Measurements from ENCODE around the gene DALRD3. TPM values are rescaled to one million over a fixed set of nuclear protein-coding genes. Genes with fewer than 3 reads are reported as not detected.

DALRD3 gene
- total RNA-seq, 1 donor from 2014 or later = 55.2 TPM

DNA sequence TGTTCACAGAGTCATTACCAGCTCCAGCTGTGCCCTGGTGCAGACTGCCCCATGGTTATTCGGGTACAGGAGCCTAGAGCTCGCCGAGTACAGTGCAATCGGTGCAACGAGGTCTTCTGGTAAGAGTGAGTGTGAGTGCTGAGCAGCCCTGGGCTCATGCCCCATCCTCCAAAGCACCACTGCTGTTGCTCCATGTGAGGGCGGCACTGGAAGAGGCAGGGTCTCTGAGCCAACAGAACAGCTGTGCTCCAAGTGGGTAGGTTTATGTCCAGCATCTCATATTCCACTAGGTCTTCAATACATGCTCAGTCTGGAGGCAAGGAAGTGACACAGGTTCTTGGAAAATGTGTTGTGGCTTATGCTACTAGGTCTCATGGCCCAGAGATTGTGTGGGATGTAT, 47.8 kb downstream of the DALRD3 start:
- no peaks in the 10 kb centered on the region for H3K27me3 ChIP-seq (ENCODE audit: control insufficient read depth, insufficient read depth, low read length)
- H3K4me3 ChIP-seq (ENCODE audit: low read depth, low read length) = no peak overlapping the region
- H3K36me3 ChIP-seq (ENCODE audit: control insufficient read depth, insufficient read depth, low read length) = peaks cover 7% of the 10 kb centered on the region
- TF ChIP-seq, protein P1, sequence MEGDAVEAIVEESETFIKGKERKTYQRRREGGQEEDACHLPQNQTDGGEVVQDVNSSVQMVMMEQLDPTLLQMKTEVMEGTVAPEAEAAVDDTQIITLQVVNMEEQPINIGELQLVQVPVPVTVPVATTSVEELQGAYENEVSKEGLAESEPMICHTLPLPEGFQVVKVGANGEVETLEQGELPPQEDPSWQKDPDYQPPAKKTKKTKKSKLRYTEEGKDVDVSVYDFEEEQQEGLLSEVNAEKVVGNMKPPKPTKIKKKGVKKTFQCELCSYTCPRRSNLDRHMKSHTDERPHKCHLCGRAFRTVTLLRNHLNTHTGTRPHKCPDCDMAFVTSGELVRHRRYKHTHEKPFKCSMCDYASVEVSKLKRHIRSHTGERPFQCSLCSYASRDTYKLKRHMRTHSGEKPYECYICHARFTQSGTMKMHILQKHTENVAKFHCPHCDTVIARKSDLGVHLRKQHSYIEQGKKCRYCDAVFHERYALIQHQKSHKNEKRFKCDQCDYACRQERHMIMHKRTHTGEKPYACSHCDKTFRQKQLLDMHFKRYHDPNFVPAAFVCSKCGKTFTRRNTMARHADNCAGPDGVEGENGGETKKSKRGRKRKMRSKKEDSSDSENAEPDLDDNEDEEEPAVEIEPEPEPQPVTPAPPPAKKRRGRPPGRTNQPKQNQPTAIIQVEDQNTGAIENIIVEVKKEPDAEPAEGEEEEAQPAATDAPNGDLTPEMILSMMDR (IDR thresholded peaks at IDR 0.05; ENCODE audit: insufficient read depth, low read length, poor library complexity, severe bottlenecking) = no peak
- no peak for DNase-seq (ENCODE audit: low read depth)

DNA sequence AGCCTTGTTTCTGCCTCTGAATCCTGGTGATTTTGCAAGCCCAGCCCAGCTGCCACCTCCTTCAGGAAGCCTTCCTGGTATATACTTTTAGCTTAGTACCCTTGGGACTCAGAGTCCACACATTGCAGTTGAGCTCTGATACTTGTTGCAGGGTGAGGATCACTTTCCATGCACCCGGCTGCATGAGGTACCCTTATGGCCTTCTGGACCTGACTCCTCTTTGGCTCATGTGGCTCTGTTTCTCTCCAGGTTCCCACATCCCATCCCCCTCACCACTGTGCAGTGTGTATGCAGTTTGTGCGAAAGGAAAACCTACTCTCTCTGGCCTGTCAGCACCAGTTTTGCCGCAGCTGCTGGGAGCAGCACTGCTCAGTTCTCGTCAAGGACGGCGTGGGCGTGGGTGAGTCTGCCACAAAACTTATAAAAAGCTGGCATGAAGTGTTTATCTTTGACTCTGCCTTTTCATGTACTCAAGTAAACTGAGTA, 51.5 kb downstream of the DALRD3 start:
- H3K36me3 ChIP-seq (ENCODE audit: control insufficient read depth, insufficient read depth, low read length) = peaks cover 4% of the 10 kb centered on the region
- no peak overlapping the region for H3K4me3 ChIP-seq (ENCODE audit: low read depth, low read length)
- no peak for DNase-seq (ENCODE audit: low read depth)
- TF ChIP-seq, protein P1 (IDR thresholded peaks at IDR 0.05; ENCODE audit: insufficient read depth, low read length, poor library complexity, severe bottlenecking) = no peak
- H3K27me3 ChIP-seq (ENCODE audit: control insufficient read depth, insufficient read depth, low read length) = no peaks in the 10 kb centered on the region

DNA sequence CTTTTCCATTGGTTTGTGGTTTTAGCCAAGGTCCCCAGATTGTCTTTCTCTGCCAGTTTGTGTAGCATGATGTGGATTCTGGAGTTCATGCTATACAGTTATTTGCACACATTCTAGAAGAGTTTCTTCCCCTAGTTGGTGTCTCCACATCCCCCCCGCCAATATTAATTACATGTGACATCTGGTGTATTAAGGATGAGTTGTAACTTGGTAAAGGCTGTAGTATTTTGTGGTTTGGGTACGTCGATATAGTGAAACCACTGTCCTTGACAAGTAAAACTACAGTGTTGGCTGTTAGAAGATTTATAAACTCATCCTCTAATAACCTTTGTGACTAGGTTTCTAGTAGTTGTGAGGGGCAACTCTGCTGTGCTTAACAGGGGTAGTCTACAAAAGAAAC, 52.0 kb downstream of the DALRD3 start:
- peaks cover 4% of the 10 kb centered on the region for H3K36me3 ChIP-seq (ENCODE audit: control insufficient read depth, insufficient read depth, low read length)
- TF ChIP-seq, protein P1 (IDR thresholded peaks at IDR 0.05; ENCODE audit: insufficient read depth, low read length, poor library complexity, severe bottlenecking) = no peak
- DNase-seq (ENCODE audit: low read depth) = no peak

More for the DNA sequence above, 52.0 kb downstream of the DALRD3 start:
- Histone ChIP-seq H3K4me3 (ENCODE audit: low read depth, low read length) (no peak overlapping the region), H3K27me3 (ENCODE audit: control insufficient read depth, insufficient read depth, low read length) (no peaks in the 10 kb centered on the region)

Other genes starting within 250 kb of the DALRD3 start
- 27.5 and 34.9 TPM in 2 replicates for gene PRKAR2A, start 170.7 kb downstream of the DALRD3 start, total RNA-seq
- gene SLC25A20, start 119.7 kb downstream of the DALRD3 start, total RNA-seq = 6.9 and 12.3 TPM in 2 replicates
- gene ARIH2, start 99.7 kb downstream of the DALRD3 start, total RNA-seq = 99.9 and 106 TPM in 2 replicates
- gene P4HTM, start 28.3 kb downstream of the DALRD3 start, total RNA-seq = 29.0 and 43.2 TPM in 2 replicates
- 124 and 135 TPM in 2 replicates for gene WDR6, start 11.2 kb downstream of the DALRD3 start, total RNA-seq
- gene NDUFAF3, start 3.5 kb upstream of the DALRD3 start, total RNA-seq = 102 and 145 TPM in 2 replicates
- 127 and 177 TPM in 2 replicates for gene IMPDH2, start 10.8 kb upstream of the DALRD3 start, total RNA-seq
- 56.0 and 75.6 TPM in 2 replicates for gene QRICH1, start 75.5 kb upstream of the DALRD3 start, total RNA-seq
- gene QARS1, start 86.2 kb upstream of the DALRD3 start, total RNA-seq = 279 and 320 TPM in 2 replicates
- gene USP19, start 102.2 kb upstream of the DALRD3 start, total RNA-seq = 55.2 and 62.6 TPM in 2 replicates
- gene LAMB2, start 114.5 kb upstream of the DALRD3 start, total RNA-seq = 197 and 262 TPM in 2 replicates
- 41.2 and 46.6 TPM in 2 replicates for gene CCDC71, start 147.8 kb upstream of the DALRD3 start, total RNA-seq
- gene KLHDC8B, start 153.0 kb upstream of the DALRD3 start, total RNA-seq = 6.4 and 10.1 TPM in 2 replicates

Data from kidney epithelial cell (primary cell).